Stimulated activated CD8-positive, alpha-beta memory T cell treated with anti-CD3 and anti-CD28 coated beads, Interleukin-4, amount 100 ng/mL, for 4 hours (primary cell): Measurements from ENCODE around the gene CCR6.

Experiments
- DNase-seq, 2 donors: peaks; one replicate each; pipeline ENCODE4 v3.0.0-alpha.2; 2020; ENCODE audit warnings: low read depth in 2 of 2, low spot score in 1 of 2

The CCR6 gene

GRCh38 chr6:167119670-167120582 is 3.0 kb upstream of the CCR6 start:
- no peak for DNase-seq

- DNase-seq = no peak
Observed at GRCh38 chr6:167120583-167120903, 2.4 kb upstream of the CCR6 start.

GRCh38 chr6:167121335-167121841 is 1.5 kb upstream of the CCR6 start:
- no peak for DNase-seq

- no peak for DNase-seq
Observed at GRCh38 chr6:167122041-167122826, 662 bp upstream of the CCR6 start.

GRCh38 chr6:167124753-167125152 is 1.9 kb downstream of the CCR6 start:
- DNase-seq = no peak

GRCh38 chr6:167125410-167125809 is 2.5 kb downstream of the CCR6 start:
- DNase-seq = no peak

GRCh38 chr6:167125855-167126349 is 3.0 kb downstream of the CCR6 start:
- no peak for DNase-seq

- no peak for DNase-seq
Observed at GRCh38 chr6:167127785-167128531, 5.1 kb downstream of the CCR6 start.

- DNase-seq = no peak
Observed at GRCh38 chr6:167129159-167129558, 6.3 kb downstream of the CCR6 start.

GRCh38 chr6:167129562-167129961 is 6.7 kb downstream of the CCR6 start:
- no peak for DNase-seq

- no peak for DNase-seq
Observed at GRCh38 chr6:167130008-167130677, 7.2 kb downstream of the CCR6 start.

GRCh38 chr6:167130712-167131684 is 8.1 kb downstream of the CCR6 start:
- no peak for DNase-seq

GRCh38 chr6:167134448-167135328 is 11.8 kb downstream of the CCR6 start:
- no peak for DNase-seq

- no peak for DNase-seq
Observed at GRCh38 chr6:167136376-167136775, 13.5 kb downstream of the CCR6 start.

- DNase-seq = no peak
Observed at GRCh38 chr6:167137081-167137480, 14.2 kb downstream of the CCR6 start.

GRCh38 chr6:167137881-167138280 is 15.0 kb downstream of the CCR6 start:
- no peak for DNase-seq

- no peak for DNase-seq
Observed at GRCh38 chr6:167139761-167140160, 16.9 kb downstream of the CCR6 start.
